Kidney tubule cell (primary cell): ENCODE results near the gene CHAT.

Experiments
- DNase-seq: peaks from one replicate; pipeline ENCODE4 v3.0.0-alpha.2; 2018; ENCODE audit warnings: low spot score

Gene CHAT

GRCh38 chr10:49612513-49613164 lies 1.2 kb upstream of the CHAT start:
- DNase-seq = no peak

DNA sequence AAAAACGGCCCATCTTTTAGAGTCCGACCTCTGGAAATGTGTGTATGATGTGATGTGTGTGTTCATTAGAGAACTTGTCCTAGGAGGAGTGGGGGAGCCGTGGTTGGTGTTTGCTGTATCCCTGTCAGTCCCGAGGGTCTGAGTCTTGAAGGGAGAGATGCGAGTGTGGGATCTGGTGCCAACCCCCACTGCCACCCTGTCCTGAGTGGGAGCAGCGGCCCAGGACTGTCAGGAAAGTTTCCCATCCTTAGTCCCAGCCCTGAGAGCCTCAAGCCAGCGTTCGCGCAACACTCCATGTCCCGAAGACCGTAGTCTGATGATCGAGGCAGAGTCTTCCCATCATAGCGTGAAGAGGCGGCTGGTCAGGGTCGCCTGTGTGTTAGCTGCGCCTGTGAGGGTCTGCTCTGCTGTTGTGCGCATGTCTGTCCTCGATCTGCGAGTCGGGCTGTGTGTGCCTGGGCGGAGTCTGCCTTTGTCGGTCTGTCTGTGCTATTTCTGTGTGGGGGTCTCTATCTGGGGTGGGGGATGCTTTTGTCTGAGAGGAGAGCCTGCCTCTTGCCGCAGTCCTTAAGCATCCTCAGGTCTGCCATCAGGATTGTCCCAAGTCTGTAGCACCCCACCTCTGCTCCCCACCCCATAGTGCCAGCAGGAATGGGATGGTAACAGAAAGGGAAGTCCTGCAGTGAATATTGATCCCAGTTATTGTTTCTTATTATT lies 514 bp upstream of the CHAT start:
- no peak for DNase-seq

- no peak for DNase-seq
Measured at GRCh38 chr10:49614242-49615198, 683 bp downstream of the CHAT start.

- no peak for DNase-seq
Measured at GRCh38 chr10:49615213-49615612, 1.4 kb downstream of the CHAT start.

GRCh38 chr10:49615721-49616120 lies 1.9 kb downstream of the CHAT start:
- no peak for DNase-seq

DNA sequence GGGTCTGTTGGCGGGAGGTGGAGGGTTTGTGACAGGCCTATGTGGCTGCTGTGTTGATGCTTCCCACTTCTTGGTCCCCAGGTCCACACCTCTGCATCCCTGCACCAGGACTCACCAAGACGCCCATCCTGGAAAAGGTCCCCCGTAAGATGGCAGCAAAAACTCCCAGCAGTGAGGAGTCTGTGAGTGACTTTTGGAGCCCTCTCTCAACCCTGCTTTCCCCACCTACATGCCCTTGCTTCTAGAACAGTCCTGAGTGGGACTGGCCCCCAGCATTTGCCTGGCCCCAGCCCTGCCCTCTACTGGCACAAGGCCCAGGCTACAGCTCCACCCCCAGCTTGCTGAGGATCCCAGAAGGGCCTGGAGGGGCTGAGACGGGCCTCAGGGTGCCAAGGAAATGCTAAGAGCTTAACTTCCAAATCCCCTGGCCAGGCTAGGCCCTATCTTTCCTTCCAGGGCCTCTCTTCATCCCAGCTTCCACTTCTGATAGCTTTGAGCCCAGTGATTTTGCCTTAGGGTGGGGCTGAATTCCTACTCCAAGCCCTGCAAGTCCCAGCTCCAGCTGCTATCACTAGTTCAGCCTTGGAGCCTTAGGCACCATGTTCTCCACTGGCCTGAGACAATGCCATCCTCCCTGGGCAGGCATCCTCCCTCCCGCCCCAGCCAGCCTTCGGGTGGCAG lies 2.7 kb downstream of the CHAT start:
- DNase-seq = no peak

DNA sequence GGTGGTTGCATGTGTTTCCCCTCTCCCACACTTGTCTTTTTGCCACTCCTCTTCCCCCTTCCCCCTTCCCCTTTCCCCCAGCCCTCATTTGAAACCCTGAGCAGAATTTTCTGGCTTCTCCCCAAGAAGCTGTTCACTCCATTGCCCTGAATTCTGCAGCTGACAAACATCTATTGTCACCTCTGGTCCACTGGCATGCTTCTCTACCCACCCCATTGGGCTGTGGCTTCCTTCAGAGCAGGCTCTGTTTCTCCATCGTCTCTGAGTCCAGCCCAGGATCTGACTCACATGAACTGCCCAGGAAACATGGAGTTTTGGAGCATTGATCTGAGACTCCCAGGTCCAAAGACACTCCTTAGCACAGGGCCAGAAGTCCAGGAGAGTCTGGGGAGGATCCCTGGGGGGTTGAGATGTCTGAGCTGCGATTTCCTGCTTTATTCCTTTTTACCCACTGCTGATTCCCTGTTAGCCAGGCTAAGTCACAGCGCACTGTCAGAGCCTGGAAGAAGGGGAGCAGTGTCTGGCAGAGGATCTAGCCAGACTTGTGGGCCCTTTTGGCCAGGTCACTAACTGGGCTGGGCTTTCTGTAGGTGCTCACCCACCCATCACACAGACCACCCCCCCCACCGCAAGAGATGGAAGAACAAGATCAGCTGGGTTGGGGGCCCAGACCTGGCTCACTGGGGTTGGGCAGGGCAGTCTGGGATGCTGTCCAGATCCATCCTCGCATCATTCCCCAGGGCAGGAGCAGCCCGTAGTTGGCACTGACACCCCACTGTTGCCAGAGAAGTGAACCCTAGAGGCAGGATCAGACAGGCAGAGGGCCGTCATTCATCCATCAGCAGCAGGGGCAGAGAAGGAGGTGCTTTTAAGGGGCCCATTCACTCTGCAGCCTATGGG lies 3.5 kb downstream of the CHAT start:
- no peak for DNase-seq

- DNase-seq = no peak
Measured at GRCh38 chr10:49618821-49619220, 5.0 kb downstream of the CHAT start.

GRCh38 chr10:49619613-49620012 lies 5.8 kb downstream of the CHAT start:
- no peak for DNase-seq

GRCh38 chr10:49620286-49620810 lies 6.5 kb downstream of the CHAT start:
- DNase-seq = no peak

- DNase-seq = no peak
Measured at GRCh38 chr10:49620841-49621378, 7.1 kb downstream of the CHAT start.

- no peak for DNase-seq
Measured at GRCh38 chr10:49621561-49621960, 7.7 kb downstream of the CHAT start.

DNA sequence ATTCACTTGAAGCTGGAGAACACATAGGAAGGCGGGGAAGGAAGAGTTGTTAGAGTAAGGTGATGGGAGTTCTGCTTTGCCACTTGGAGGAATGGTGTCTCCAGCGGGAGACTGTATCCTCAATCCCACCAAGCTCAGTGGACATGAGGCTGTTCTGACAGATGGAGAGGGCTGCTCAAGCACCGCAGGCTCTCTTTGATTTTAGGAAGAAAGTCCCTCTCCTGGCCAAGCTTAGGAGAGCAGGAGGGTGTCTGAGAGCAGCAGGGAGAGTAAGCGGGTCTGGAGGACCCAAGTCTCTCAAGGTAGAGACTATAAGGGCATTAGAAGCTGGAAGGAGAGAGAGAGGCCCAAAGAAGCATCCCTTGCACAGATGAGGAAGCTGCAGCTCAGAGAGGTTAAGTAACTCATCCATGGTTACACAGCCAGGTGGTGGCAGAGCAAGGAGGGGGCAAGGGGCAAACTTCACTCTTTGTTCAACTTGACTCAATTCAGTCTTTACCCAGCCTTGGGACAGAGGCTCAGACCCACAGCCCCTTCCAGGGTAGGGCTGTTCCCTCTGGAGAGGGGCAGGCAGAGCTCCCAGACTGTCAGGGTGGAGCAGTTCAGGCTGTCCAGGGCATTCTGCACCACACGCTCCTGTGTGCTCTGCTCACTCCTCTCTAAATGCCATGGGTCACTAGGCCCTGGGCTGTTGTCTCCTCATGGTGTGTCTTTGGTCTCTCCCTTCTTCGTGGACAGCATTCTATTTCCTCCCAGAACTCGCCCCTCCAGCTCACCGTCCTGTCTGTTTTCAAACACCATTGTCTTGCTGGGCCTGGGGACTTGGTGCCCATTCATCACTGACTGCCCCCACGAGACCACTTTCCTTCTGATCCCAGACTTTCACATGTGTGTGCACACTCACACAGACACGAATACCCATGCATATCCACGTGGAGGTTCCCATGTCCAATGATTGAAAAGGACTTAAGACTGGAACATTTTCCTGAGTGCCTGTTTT lies 8.9 kb downstream of the CHAT start:
- DNase-seq = no peak

GRCh38 chr10:49624629-49625028 lies 10.8 kb downstream of the CHAT start:
- DNase-seq = no peak

- no peak for DNase-seq
Measured at GRCh38 chr10:49625411-49625810, 11.6 kb downstream of the CHAT start.

- DNase-seq = no peak
Measured at GRCh38 chr10:49627038-49627437, 13.2 kb downstream of the CHAT start.

- DNase-seq = no peak
Measured at GRCh38 chr10:49627644-49628247, 13.9 kb downstream of the CHAT start.

- DNase-seq = no peak
Measured at GRCh38 chr10:49628599-49628998, 14.8 kb downstream of the CHAT start.

GRCh38 chr10:49629431-49629881 lies 15.6 kb downstream of the CHAT start:
- no peak for DNase-seq
